ENCODE results near the gene RFPL2.

- TF ChIP-seq CTCF (IDR thresholded peaks at IDR 0.05; ENCODE audit: borderline replicate concordance, extremely low read depth, low read length, poor library complexity, severe bottlenecking) (no peak), EZH2 (IDR thresholded peaks at IDR 0.05; ENCODE audit: borderline replicate concordance, low read depth, low read length, severe bottlenecking) (no peak)
Measured at GRCh38 chr22:32183625-32184024, 21.2 kb downstream of the RFPL2 start.

Measured in DND-41 (cell line).